Activated CD8-positive, alpha-beta T cell treated with anti-CD3 and anti-CD28 coated beads for 36 hours (primary cell): ENCODE results near the gene CYBC1. TPM values are rescaled to one million over a fixed set of nuclear protein-coding genes. Genes with fewer than 3 reads are reported as not detected.

Source experiments
- ATAC-seq: fragments of 200-7000 bp; cut with Tn5 transposase; one replicate; pipeline ENCODE4 v1.10.0; 2021; ENCODE audit warnings: mild to moderate bottlenecking, moderate library complexity
- CTCF ChIA-PET: fragments of 350-600 bp; sonication (Branson Sonifier 250); formaldehyde crosslinking; loops from one replicate; lab custom pipeline; 2021; ENCODE audit warnings: antibody characterized with exemption; lab: Charles Lee
- POLR2A ChIA-PET: fragments of 350-600 bp; sonication (Branson Sonifier 250); formaldehyde crosslinking; loops from one replicate; lab custom pipeline; 2021; ENCODE audit warnings: antibody characterized with exemption; lab: Charles Lee
- DNase-seq: peaks from one replicate; pipeline ENCODE4 v3.0.0-alpha.2; 2020
- H3K27ac Mint-ChIP-seq: one replicate; pipeline ENCODE4 v1.8.0; 2021; ENCODE audit warnings: mild to moderate bottlenecking, mixed read lengths
- H3K27me3 Mint-ChIP-seq: one replicate; pipeline ENCODE4 v1.8.0; 2021; ENCODE audit warnings: mixed read lengths
- H3K36me3 Mint-ChIP-seq: one replicate; pipeline ENCODE4 v1.8.0; 2021; ENCODE audit warnings: low read depth, mixed read lengths
- H3K4me1 Mint-ChIP-seq: one replicate; pipeline ENCODE4 v1.8.0; 2021; ENCODE audit warnings: low read depth, mixed read lengths
- H3K4me3 Mint-ChIP-seq: one replicate; pipeline ENCODE4 v1.8.0; 2021; ENCODE audit warnings: mild to moderate bottlenecking, moderate library complexity, mixed read lengths
- H3K9me3 Mint-ChIP-seq: one replicate; pipeline ENCODE4 v1.8.0; 2021; ENCODE audit warnings: mixed read lengths
- intact Hi-C: fragments of 100-400 bp; cut with micrococcal nuclease; formaldehyde crosslinking; loops from one replicate; pipeline ENCODE4 v1.10.0; 2022
- total RNA-seq, 2 experiments: library from RNA; stranded (reverse); gene quantifications; one replicate each; pipeline ENCODE4 v1.2.3, GENCODE V29; 2021
- TF ChIP-seq, protein P1 (sequence below): fragments of 200-600 bp; IDR thresholded peaks from one replicate; pipeline ENCODE4 v1.8.0; 2022; ENCODE audit warnings: antibody characterized with exemption, mild to moderate bottlenecking

CYBC1 gene
- total RNA-seq, 2 experiments from 2014 or later, result 189 to 192 TPM

DNA sequence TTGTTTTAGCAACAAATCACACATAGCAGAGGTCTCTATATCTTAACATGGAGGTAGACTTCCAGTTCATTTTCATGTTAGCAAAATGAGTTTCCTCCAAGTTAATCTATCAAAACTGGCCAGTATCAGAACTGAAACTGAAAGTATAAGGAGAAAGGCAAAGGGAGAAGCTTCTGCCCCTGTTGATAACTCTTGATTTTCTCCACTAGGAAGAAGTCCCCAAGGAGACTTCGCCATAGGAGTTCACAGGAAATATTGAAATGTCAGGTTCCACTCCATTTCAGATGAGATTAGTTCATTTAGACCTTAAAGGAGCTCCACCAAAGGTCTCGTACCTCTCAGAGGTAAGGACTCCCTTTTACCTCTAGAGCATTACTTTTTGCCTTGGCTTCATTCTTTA is 31.0 kb downstream of the CYBC1 start:
- intact Hi-C loops, result no loop called here
- POLR2A ChIA-PET, result interaction anchor here (0.7 to 4.2 kb wide), 7 partner anchors 11 to 85 kb away, joined by 3 to 20 read pairs (median 4); no protein-coding TSS in a partner anchor
- Mint-ChIP-seq H3K4me3 (peak overlapping the region; percentile 78), H3K9me3 (no peaks in the 10 kb centered on the region), H3K27me3 (no peaks in the 10 kb centered on the region), H3K27ac (peak overlapping the region; percentile 57), H3K36me3 (peaks cover 15% of the 10 kb centered on the region), H3K4me1 (peaks cover 24% of the 10 kb centered on the region)
- no peak for ATAC-seq
- DNase-seq, result no peak
- TF ChIP-seq, protein P1, sequence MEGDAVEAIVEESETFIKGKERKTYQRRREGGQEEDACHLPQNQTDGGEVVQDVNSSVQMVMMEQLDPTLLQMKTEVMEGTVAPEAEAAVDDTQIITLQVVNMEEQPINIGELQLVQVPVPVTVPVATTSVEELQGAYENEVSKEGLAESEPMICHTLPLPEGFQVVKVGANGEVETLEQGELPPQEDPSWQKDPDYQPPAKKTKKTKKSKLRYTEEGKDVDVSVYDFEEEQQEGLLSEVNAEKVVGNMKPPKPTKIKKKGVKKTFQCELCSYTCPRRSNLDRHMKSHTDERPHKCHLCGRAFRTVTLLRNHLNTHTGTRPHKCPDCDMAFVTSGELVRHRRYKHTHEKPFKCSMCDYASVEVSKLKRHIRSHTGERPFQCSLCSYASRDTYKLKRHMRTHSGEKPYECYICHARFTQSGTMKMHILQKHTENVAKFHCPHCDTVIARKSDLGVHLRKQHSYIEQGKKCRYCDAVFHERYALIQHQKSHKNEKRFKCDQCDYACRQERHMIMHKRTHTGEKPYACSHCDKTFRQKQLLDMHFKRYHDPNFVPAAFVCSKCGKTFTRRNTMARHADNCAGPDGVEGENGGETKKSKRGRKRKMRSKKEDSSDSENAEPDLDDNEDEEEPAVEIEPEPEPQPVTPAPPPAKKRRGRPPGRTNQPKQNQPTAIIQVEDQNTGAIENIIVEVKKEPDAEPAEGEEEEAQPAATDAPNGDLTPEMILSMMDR, result no peak
- CTCF ChIA-PET, result interaction anchor here (0.8 to 1.8 kb wide), 5 partner anchors 9 to 389 kb away, joined by 3 to 8 read pairs (median 3); no protein-coding TSS in a partner anchor

DNA sequence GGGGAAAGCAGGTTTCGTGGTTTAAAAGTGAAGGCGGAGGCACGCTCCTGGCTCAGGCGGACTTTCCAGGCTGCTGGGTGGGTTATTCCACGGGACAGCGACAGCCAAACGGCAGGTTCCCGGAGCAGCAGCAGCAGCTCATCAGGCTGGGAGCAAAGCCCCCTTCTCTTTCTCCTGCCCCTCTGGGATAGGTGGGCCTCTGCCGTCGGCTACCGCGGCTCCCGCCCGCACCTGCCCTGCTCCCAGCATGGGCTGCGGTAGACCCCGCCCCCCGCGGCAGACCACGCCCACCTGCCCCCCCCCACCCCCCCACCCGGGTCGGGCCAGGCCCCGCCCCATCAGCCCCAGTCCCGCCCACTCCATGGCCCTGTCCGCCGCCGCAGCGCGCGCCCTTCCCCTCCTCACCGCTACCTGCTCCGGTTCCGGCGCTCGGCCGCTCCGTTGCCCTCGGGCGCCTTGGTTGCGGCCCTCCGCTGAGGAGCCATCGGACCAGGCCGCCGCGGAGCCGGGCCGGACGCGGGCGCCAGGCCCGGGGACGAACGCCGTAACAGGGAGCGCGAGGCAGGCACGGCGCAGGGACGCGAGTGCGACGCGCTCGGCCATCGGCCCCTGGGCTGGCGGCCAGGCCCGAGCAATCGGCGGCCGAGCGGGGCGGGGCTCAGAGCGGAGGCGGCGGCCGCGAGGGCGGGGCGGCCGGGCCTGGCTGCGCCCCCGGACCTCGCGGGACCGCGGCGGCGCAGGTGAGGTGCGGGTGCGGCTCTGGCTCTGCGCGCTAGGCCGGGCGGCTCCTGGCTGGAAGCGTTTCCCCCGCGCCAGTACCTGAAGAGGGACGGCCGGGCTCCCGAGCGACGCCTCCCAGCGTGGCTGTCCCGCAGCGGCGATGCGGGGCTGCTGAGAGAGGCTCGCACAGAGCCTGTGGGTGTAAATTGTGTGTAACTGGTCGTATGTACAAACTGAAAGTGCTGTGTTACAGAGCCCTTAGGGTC is 32.3 kb downstream of the CYBC1 start, which contains the start of the genes HEXD and OGFOD3:
Gene HEXD, plus strand, starts transcription at position 347 of the 986 bp plus-strand sequence. CDS start 1,453 bp downstream, outside the sequence.
Gene OGFOD3, minus strand, starts transcription at position 586 of the 986 bp plus-strand sequence. Its CDS starts 101 bp downstream, at position 485.
- TF ChIP-seq, protein P1, result no peak
- DNase-seq, result peak; percentile 82
- H3K9me3 Mint-ChIP-seq, result no peaks in the 10 kb centered on the region
- CTCF ChIA-PET, result interaction anchor here (0.8 to 1.9 kb wide), 8 partner anchors 10 to 388 kb away, joined by 3 to 9 read pairs (median 4); no protein-coding TSS in a partner anchor
- peak within 1 kb of the TSS; percentile 78 for H3K4me3 Mint-ChIP-seq
- intact Hi-C loops, result no loop called here
- no peaks in the 10 kb centered on the region for H3K27me3 Mint-ChIP-seq
- POLR2A ChIA-PET, result interaction anchor here (0.6 to 4.2 kb wide), 13 partner anchors 12 to 330 kb away, joined by 3 to 20 read pairs (median 3); no protein-coding TSS in a partner anchor
- H3K27ac Mint-ChIP-seq, result peak within 1 kb of the TSS; percentile 57
- H3K36me3 Mint-ChIP-seq, result peaks cover 17% of the 10 kb centered on the region
- peaks cover 27% of the 10 kb centered on the region for H3K4me1 Mint-ChIP-seq
- peak; percentile 91 for ATAC-seq

DNA sequence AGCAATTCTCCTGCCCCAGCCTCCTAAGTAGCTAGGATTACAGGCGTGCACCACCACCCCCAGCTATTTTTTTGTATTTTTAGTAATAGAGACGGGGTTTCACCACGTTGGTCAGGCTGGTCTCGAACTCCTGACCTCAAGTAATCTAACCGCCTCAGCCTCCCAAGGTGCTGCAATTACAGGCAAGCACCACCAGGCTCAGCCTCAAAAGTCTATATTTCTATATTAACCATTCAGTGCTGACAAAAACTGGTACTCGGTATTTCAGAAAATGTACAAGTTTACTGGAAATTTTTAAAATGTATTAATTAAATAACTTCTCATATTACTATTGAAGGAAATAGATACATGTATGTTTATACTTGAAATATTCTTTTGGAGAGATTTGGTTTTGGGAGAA is 33.8 kb downstream of the CYBC1 start:
- ATAC-seq (no peak), DNase-seq (peak; percentile 42)
- TF ChIP-seq, protein P1, result peak; percentile 32
- Mint-ChIP-seq H3K27ac (no peak overlapping the region), H3K9me3 (no peaks in the 10 kb centered on the region), H3K4me1 (peaks cover 26% of the 10 kb centered on the region), H3K27me3 (no peaks in the 10 kb centered on the region), H3K4me3 (no peak overlapping the region), H3K36me3 (peaks cover 16% of the 10 kb centered on the region)
- intact Hi-C loops, result no loop called here
- ChIA-PET CTCF (interaction anchor here (1.1 to 1.9 kb wide), 5 partner anchors 17 to 118 kb away, joined by 3 to 9 read pairs (median 4); no protein-coding TSS in a partner anchor), POLR2A (interaction anchor here (0.7 to 4.2 kb wide), 3 partner anchors 33 to 112 kb away, joined by 3 to 20 read pairs (median 3); no protein-coding TSS in a partner anchor)

DNA sequence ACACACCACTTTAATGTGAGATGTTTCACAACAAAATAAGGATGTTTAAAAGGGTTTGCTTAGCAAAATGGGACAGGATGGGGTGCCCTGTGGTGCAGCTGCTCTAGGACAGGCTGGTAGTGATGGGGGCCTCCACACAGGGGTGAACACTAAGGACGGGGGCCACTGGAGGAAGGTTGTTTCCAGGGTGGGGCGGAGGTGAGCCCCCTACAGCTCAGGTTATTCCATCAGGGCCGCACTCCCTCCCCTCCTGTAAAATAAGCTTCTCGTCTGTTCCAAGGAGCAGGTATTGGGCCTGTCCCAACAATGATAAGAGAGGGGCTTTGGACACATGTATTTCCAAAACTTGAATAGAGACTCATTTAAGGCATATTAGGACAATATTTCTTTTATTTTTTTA is 34.3 kb downstream of the CYBC1 start:
- Mint-ChIP-seq H3K4me3 (no peak overlapping the region), H3K36me3 (peaks cover 16% of the 10 kb centered on the region), H3K9me3 (no peaks in the 10 kb centered on the region), H3K27ac (no peak overlapping the region), H3K27me3 (no peaks in the 10 kb centered on the region), H3K4me1 (peaks cover 26% of the 10 kb centered on the region)
- CTCF ChIA-PET, result interaction anchor here (1.7 to 1.8 kb wide), 2 partner anchors 17 to 32 kb away, joined by 4 read pairs; no protein-coding TSS in a partner anchor
- DNase-seq, result no peak
- no peak for ATAC-seq
- TF ChIP-seq, protein P1, result no peak
- POLR2A ChIA-PET, result interaction anchor here (0.7 to 4.2 kb wide), 2 partner anchors 33 to 112 kb away, joined by 3 to 20 read pairs; no protein-coding TSS in a partner anchor
- intact Hi-C loops, result no loop called here
